ENCODE measurements around the gene TNS3.

TNS3 gene

GRCh38 chr7:47299496-47299895, 282.4 kb downstream of the TNS3 start:
- H3K27ac ChIP-seq (ENCODE audit: insufficient read depth in 1 of 2, low read depth in 1 of 2, low read length in 2 of 2, poor library complexity in 1 of 2, severe bottlenecking in 2 of 2), result no peak overlapping the region
- ChIA-PET POLR2A (no interaction called here), CTCF (interaction anchor here (1.3 to 1.5 kb wide), 2 partner anchors 27 to 33 kb away, joined by 3 to 4 read pairs; no protein-coding TSS in a partner anchor)
- WGBS (ENCODE audit: insufficient coverage), result 96% methylated on average over 8 of the region's 8 CpGs
- DNase-seq, result no peak
- no peaks in the 10 kb centered on the region for H3K9me3 ChIP-seq (ENCODE audit: control extremely low read depth in 1 of 5, control insufficient read depth in 4 of 5, insufficient read depth in 2 of 5, low read depth in 1 of 5, low read length in 4 of 5)
- no peaks in the 10 kb centered on the region for H3K4me1 ChIP-seq (ENCODE audit: control extremely low read depth in 1 of 4, control insufficient read depth in 4 of 4, insufficient read depth in 4 of 4, low read length in 3 of 4)
- peaks cover 15 to 88% (median 63%) of the 10 kb centered on the region in 4 experiments for H3K36me3 ChIP-seq (ENCODE audit: control insufficient read depth in 4 of 4, insufficient read depth in 4 of 4, low read length in 3 of 4)
- H3K27me3 ChIP-seq (replicated peaks in 2 of 5; ENCODE audit: control insufficient read depth in 4 of 5, insufficient read depth in 5 of 5, low read length in 4 of 5), result no peaks in the 10 kb centered on the region
- no peak overlapping the region for H3K4me3 ChIP-seq (ENCODE audit: control insufficient read depth in 1 of 7, extremely low read depth in 1 of 7, insufficient read depth in 4 of 7, low read depth in 2 of 7, low read length in 6 of 7)

GRCh38 chr7:47298636-47299035, 283.3 kb downstream of the TNS3 start:
- 94% methylated on average over 12 of the region's 12 CpGs for WGBS (ENCODE audit: insufficient coverage)
- peaks cover 16 to 89% (median 64%) of the 10 kb centered on the region in 4 experiments for H3K36me3 ChIP-seq (ENCODE audit: control insufficient read depth in 4 of 4, insufficient read depth in 4 of 4, low read length in 3 of 4)

GRCh38 chr7:47297120-47297519, 284.8 kb downstream of the TNS3 start:
- H3K36me3 ChIP-seq (ENCODE audit: control insufficient read depth in 4 of 4, insufficient read depth in 4 of 4, low read length in 3 of 4), result peaks cover 17 to 89% (median 61%) of the 10 kb centered on the region in 4 experiments
- no peaks in the 10 kb centered on the region for H3K9me3 ChIP-seq (ENCODE audit: control extremely low read depth in 1 of 5, control insufficient read depth in 4 of 5, insufficient read depth in 2 of 5, low read depth in 1 of 5, low read length in 4 of 5)
- H3K4me3 ChIP-seq (ENCODE audit: control insufficient read depth in 1 of 7, extremely low read depth in 1 of 7, insufficient read depth in 4 of 7, low read depth in 2 of 7, low read length in 6 of 7), result no peak overlapping the region
- POLR2A ChIA-PET, result no interaction called here
- no peak overlapping the region for H3K27ac ChIP-seq (ENCODE audit: insufficient read depth in 1 of 2, low read depth in 1 of 2, low read length in 2 of 2, poor library complexity in 1 of 2, severe bottlenecking in 2 of 2)
- DNase-seq, result no peak
- peaks cover 0 to 3% (median 0%) of the 10 kb centered on the region in 4 experiments for H3K4me1 ChIP-seq (ENCODE audit: control extremely low read depth in 1 of 4, control insufficient read depth in 4 of 4, insufficient read depth in 4 of 4, low read length in 3 of 4)
- whole genome bisulfite sequencing (ENCODE audit: insufficient coverage), result 97% methylated on average over 7 of the region's 8 CpGs
- CTCF ChIA-PET, result no interaction called here
- no peaks in the 10 kb centered on the region for H3K27me3 ChIP-seq (replicated peaks in 2 of 5; ENCODE audit: control insufficient read depth in 4 of 5, insufficient read depth in 5 of 5, low read length in 4 of 5)

More at GRCh38 chr7:47298636-47299035, 283.3 kb downstream of the TNS3 start:
- no peak for DNase-seq
- CTCF ChIA-PET, result interaction anchor here (0.7 to 1.5 kb wide), 3 partner anchors 21 to 32 kb away, joined by 3 to 4 read pairs (median 3); no protein-coding TSS in a partner anchor
- no peaks in the 10 kb centered on the region for H3K9me3 ChIP-seq (ENCODE audit: control extremely low read depth in 1 of 5, control insufficient read depth in 4 of 5, insufficient read depth in 2 of 5, low read depth in 1 of 5, low read length in 4 of 5)
- H3K27ac ChIP-seq (ENCODE audit: insufficient read depth in 1 of 2, low read depth in 1 of 2, low read length in 2 of 2, poor library complexity in 1 of 2, severe bottlenecking in 2 of 2), result no peak overlapping the region
- no peak overlapping the region for H3K4me3 ChIP-seq (ENCODE audit: control insufficient read depth in 1 of 7, extremely low read depth in 1 of 7, insufficient read depth in 4 of 7, low read depth in 2 of 7, low read length in 6 of 7)
- POLR2A ChIA-PET, result no interaction called here
- H3K27me3 ChIP-seq (replicated peaks in 2 of 5; ENCODE audit: control insufficient read depth in 4 of 5, insufficient read depth in 5 of 5, low read length in 4 of 5), result no peaks in the 10 kb centered on the region
- no peaks in the 10 kb centered on the region for H3K4me1 ChIP-seq (ENCODE audit: control extremely low read depth in 1 of 4, control insufficient read depth in 4 of 4, insufficient read depth in 4 of 4, low read length in 3 of 4)

- no peaks in the 10 kb centered on the region for H3K27me3 ChIP-seq (replicated peaks in 2 of 5; ENCODE audit: control insufficient read depth in 4 of 5, insufficient read depth in 5 of 5, low read length in 4 of 5)
- H3K36me3 ChIP-seq (ENCODE audit: control insufficient read depth in 4 of 4, insufficient read depth in 4 of 4, low read length in 3 of 4), result peaks cover 16 to 89% (median 63%) of the 10 kb centered on the region in 4 experiments
- ChIA-PET POLR2A (no interaction called here), CTCF (no interaction called here)
- H3K4me1 ChIP-seq (ENCODE audit: control extremely low read depth in 1 of 4, control insufficient read depth in 4 of 4, insufficient read depth in 4 of 4, low read length in 3 of 4), result peaks cover 0 to 12% (median 2%) of the 10 kb centered on the region in 4 experiments
- 96% methylated on average over 7 of the region's 7 CpGs for WGBS (ENCODE audit: insufficient coverage)
- no peak overlapping the region for H3K27ac ChIP-seq (ENCODE audit: insufficient read depth in 1 of 2, low read depth in 1 of 2, low read length in 2 of 2, poor library complexity in 1 of 2, severe bottlenecking in 2 of 2)
- no peaks in the 10 kb centered on the region for H3K9me3 ChIP-seq (ENCODE audit: control extremely low read depth in 1 of 5, control insufficient read depth in 4 of 5, insufficient read depth in 2 of 5, low read depth in 1 of 5, low read length in 4 of 5)
- no peak overlapping the region for H3K4me3 ChIP-seq (ENCODE audit: control insufficient read depth in 1 of 7, extremely low read depth in 1 of 7, insufficient read depth in 4 of 7, low read depth in 2 of 7, low read length in 6 of 7)
- DNase-seq, result no peak
Observed at GRCh38 chr7:47295606-47296005, 286.3 kb downstream of the TNS3 start.

GRCh38 chr7:47294556-47295222, 287.2 kb downstream of the TNS3 start:
- peaks cover 0 to 12% (median 2%) of the 10 kb centered on the region in 4 experiments for H3K4me1 ChIP-seq (ENCODE audit: control extremely low read depth in 1 of 4, control insufficient read depth in 4 of 4, insufficient read depth in 4 of 4, low read length in 3 of 4)
- no peaks in the 10 kb centered on the region for H3K27me3 ChIP-seq (replicated peaks in 2 of 5; ENCODE audit: control insufficient read depth in 4 of 5, insufficient read depth in 5 of 5, low read length in 4 of 5)
- no peak for DNase-seq
- H3K4me3 ChIP-seq (ENCODE audit: control insufficient read depth in 1 of 7, extremely low read depth in 1 of 7, insufficient read depth in 4 of 7, low read depth in 2 of 7, low read length in 6 of 7), result no peak overlapping the region
- peaks cover 18 to 86% (median 62%) of the 10 kb centered on the region in 4 experiments for H3K36me3 ChIP-seq (ENCODE audit: control insufficient read depth in 4 of 4, insufficient read depth in 4 of 4, low read length in 3 of 4)
- no peaks in the 10 kb centered on the region for H3K9me3 ChIP-seq (ENCODE audit: control extremely low read depth in 1 of 5, control insufficient read depth in 4 of 5, insufficient read depth in 2 of 5, low read depth in 1 of 5, low read length in 4 of 5)
- no peak overlapping the region for H3K27ac ChIP-seq (ENCODE audit: insufficient read depth in 1 of 2, low read depth in 1 of 2, low read length in 2 of 2, poor library complexity in 1 of 2, severe bottlenecking in 2 of 2)
- WGBS (ENCODE audit: insufficient coverage), result 92% methylated on average over 2 of the region's 4 CpGs
- POLR2A ChIA-PET, result interaction anchor here (0.6 kb wide), 1 partner anchor 492 kb away, joined by 3 read pairs; no protein-coding TSS in a partner anchor
- CTCF ChIA-PET, result interaction anchor here (1.7 kb wide), 1 partner anchor 16 kb away, joined by 4 read pairs; no protein-coding TSS in a partner anchor

- no peak for DNase-seq
- Histone ChIP-seq H3K27ac (ENCODE audit: insufficient read depth in 1 of 2, low read depth in 1 of 2, low read length in 2 of 2, poor library complexity in 1 of 2, severe bottlenecking in 2 of 2) (no peak overlapping the region), H3K36me3 (ENCODE audit: control insufficient read depth in 4 of 4, insufficient read depth in 4 of 4, low read length in 3 of 4) (peaks cover 18 to 86% (median 60%) of the 10 kb centered on the region in 4 experiments), H3K4me3 (ENCODE audit: control insufficient read depth in 1 of 7, extremely low read depth in 1 of 7, insufficient read depth in 4 of 7, low read depth in 2 of 7, low read length in 6 of 7) (no peak overlapping the region), H3K4me1 (ENCODE audit: control extremely low read depth in 1 of 4, control insufficient read depth in 4 of 4, insufficient read depth in 4 of 4, low read length in 3 of 4) (peaks cover 0 to 12% (median 2%) of the 10 kb centered on the region in 4 experiments), H3K27me3 (replicated peaks in 2 of 5; ENCODE audit: control insufficient read depth in 4 of 5, insufficient read depth in 5 of 5, low read length in 4 of 5) (no peaks in the 10 kb centered on the region), H3K9me3 (ENCODE audit: control extremely low read depth in 1 of 5, control insufficient read depth in 4 of 5, insufficient read depth in 2 of 5, low read depth in 1 of 5, low read length in 4 of 5) (no peaks in the 10 kb centered on the region)
- POLR2A ChIA-PET, result no interaction called here
- CTCF ChIA-PET, result interaction anchor here (1.0 to 1.7 kb wide), 3 partner anchors 15 to 650 kb away, joined by 3 to 4 read pairs (median 3); no protein-coding TSS in a partner anchor
- 97% methylated on average over 4 of the region's 6 CpGs for WGBS (ENCODE audit: insufficient coverage)
Observed at GRCh38 chr7:47293884-47294555, 287.9 kb downstream of the TNS3 start.
